GM12891 (cell line): ENCODE data around the gene FBXL13.
"Not testable (repeated sequence)": the region's sequence is repeated elsewhere in the genome, so short reads cannot be mapped to it uniquely, and the experiment has no call there.

Experiments used
- DNase-seq: peaks from one replicate; pipeline ENCODE4 v3.0.0; 2011; ENCODE audit warnings: low spot score; ENCODE audit not compliant: insufficient read length
- FAIRE-seq: peaks from 2 replicates; lab custom pipeline; 2011; peaks lifted over from hg19 to GRCh38; lab: Jason Lieb, UNC
- PAX5 ChIP-seq: IDR thresholded peaks from 2 replicates; pipeline ENCODE4 v1.6.1; 2011; ENCODE audit warnings: low read length, moderate library complexity, mild to moderate bottlenecking; ENCODE audit not compliant: insufficient read depth, severe bottlenecking
- POLR2A ChIP-seq: IDR thresholded peaks from 2 replicates; pipeline ENCODE4 v1.6.1; 2011; ENCODE audit warnings: low read depth, low read length, control low read depth
- POLR2AphosphoS5 ChIP-seq: IDR thresholded peaks from 2 replicates; pipeline ENCODE4 v1.6.1; 2011; ENCODE audit warnings: low read depth, low read length, control low read depth
- POU2F2 ChIP-seq: IDR thresholded peaks from 2 replicates; pipeline ENCODE4 v1.6.1; 2011; ENCODE audit warnings: low read depth, mild to moderate bottlenecking, control low read depth, low read length, moderate library complexity
- SPI1 ChIP-seq: IDR thresholded peaks from 2 replicates; pipeline ENCODE4 v1.6.1; 2011; ENCODE audit warnings: low read depth, low read length, control low read depth
- TAF1 ChIP-seq: IDR thresholded peaks from 2 replicates; pipeline ENCODE4 v1.6.1; 2011; ENCODE audit warnings: low read depth, low read length, control low read depth

The FBXL13 gene

DNA sequence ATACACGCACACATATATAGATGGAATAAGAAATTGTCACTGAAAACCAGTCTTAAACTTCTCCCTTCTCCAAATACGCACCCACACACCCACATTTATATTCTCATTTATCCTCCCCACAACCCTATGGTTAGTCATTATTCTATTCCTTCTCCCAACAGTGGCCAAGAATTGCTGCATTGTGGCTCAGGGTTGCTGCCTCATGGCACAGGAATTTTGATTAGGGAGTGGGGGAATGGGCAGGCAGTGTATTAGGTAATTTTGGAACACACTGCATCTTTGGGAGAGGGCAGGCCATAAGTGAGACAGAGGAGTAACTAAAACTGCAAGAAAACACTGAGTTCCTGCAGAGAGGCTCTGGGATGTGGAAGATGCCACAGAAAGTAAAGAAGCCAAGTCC is 38.6 kb upstream of the FBXL13 start:
- DNase-seq (no peak), FAIRE-seq (no peak)
- no peak for TF ChIP-seq POLR2A
- TF ChIP-seq POU2F2, result no peak
- TF ChIP-seq PAX5, result no peak
- TF ChIP-seq SPI1, result no peak
- TF ChIP-seq TAF1, result no peak
- no peak for TF ChIP-seq POLR2AphosphoS5

DNA sequence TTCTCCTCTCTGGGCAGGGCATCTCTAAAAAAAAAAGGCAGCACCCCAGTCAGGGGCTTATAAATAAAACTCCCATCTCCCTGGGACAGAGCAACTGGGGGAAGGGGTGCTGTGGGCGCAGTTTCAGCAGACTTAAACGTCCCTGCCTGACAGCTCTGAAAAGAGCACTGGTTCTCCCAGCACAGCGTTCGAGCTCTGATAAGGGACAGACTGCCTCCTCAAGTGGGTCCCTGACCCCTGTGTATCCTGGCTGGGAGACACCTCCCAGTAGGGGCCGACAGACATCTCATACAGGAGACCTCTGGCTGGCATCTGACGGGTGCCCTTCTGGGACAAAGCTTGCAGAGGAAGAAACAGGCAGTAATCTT is 32.1 kb upstream of the FBXL13 start:
- not testable (repeated sequence) for DNase-seq, FAIRE-seq

DNA sequence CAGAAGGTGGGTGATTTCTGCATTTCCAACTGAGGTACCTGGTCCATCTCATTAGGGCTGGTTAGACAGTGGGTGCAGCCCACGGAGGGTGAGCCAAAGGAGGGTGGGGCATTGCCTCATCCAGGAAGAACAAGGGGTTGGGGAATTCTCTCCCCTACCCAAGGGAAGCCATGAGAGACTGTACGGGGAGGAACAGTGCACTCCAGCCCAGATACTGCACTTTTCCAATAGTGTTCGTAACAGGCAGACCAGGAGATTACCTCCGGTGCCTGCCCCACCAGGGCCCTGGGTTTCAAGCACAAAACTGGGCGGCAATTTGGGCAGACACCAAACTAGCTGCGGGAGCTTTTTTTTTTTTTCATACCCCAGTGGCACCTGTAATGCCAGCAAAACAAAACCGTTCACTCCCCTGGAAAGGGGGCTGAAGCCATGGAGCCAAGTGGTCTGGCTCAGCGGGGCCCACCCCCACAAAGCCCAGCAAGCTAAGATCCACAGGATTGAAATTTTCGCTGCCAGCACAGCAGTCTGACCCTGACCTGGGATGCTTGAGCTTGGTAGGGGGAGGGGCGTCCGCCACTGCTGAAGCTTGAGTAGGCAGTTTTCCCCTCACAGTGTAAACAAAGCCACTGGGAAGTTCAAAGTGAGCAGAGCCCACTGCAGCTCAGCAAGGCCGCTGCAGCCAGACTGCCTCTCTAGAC is 31.6 kb upstream of the FBXL13 start:
- no peak for FAIRE-seq
- TF ChIP-seq TAF1 (no peak), POU2F2 (no peak), POLR2A (no peak), PAX5 (no peak), POLR2AphosphoS5 (no peak), SPI1 (no peak)
- no peak for DNase-seq

DNA sequence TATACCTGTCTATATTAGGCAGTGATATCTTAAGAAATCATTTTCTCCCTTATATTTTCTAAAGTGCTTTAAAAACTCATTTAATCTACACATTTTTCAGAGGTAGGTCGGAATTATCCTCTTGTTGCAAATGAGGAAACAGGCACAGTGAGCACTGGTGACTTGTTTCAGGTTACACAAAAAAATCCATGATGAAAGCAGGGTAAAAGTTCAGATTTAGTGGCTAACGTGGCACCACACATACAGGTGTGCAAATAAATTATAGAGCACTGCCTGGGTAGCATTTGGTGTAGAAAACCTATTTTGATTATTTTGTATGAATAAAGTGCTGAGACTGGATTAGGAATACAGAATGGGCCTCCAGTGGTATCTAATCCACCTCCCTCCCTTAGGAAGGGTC is 26.9 kb upstream of the FBXL13 start:
- FAIRE-seq (no peak), DNase-seq (no peak)
- TF ChIP-seq SPI1 (no peak), PAX5 (no peak), TAF1 (no peak), POLR2AphosphoS5 (no peak), POLR2A (no peak), POU2F2 (no peak)

DNA sequence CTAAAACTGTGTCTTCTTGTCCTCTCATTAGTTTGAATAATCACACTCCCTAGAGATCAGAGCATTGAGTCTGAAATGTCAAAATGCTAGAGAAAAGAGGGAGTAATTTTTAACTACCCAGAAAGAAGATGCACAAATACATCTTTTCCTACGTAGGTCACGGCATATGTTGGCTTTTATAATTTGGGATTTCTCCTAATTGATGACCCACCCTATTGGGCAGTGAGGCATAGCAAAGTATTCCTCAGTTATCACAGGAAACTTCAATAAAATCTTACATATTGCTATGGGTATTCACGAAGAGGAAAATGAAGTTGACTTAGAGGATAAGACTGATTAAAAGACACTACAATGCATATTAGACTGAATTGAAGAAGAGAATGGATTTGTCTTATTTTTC is 25.8 kb upstream of the FBXL13 start:
- no peak for TF ChIP-seq POLR2A
- TF ChIP-seq PAX5, result no peak
- DNase-seq, result no peak
- FAIRE-seq, result no peak

DNA sequence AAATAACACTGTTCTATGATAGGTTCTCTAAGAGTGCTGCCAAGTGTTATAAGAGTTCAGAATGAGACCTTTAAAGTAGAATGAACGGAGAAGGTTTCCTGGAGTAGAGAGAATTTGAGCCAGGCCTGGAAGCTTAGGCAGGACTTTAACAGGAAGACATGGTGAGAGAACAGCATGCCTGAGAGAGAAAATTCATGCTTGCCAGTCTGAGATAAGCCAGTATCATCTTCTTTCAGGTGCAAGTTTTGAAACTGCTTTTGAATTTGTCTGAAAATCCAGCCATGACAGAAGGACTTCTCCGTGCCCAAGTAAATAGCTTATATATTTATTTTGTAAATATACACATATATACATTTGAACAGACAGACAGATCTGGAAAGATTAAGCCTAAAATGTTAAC is 22.4 kb upstream of the FBXL13 start:
- no peak for FAIRE-seq
- TF ChIP-seq PAX5 (no peak), SPI1 (no peak), POLR2A (no peak), POU2F2 (no peak), POLR2AphosphoS5 (no peak), TAF1 (no peak)
- DNase-seq, result no peak

DNA sequence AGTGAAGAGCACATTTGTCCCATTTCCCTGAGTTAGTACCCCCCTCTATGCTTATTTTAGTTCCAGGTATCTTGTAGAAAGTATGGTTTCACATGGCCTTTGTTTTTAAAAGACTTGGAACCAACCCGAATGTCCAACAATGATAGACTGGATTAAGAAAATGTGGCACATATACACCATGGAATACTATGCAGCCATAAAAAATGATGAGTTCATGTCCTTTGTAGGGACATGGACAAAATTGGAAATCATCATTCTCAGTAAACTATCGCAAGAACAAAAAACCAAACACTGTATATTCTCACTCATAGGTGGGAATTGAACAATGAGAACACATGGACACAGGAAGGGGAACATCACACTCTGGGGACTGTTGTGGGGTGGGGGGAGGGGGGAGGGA is 21.0 kb upstream of the FBXL13 start:
- FAIRE-seq, DNase-seq: not testable (repeated sequence)

DNA sequence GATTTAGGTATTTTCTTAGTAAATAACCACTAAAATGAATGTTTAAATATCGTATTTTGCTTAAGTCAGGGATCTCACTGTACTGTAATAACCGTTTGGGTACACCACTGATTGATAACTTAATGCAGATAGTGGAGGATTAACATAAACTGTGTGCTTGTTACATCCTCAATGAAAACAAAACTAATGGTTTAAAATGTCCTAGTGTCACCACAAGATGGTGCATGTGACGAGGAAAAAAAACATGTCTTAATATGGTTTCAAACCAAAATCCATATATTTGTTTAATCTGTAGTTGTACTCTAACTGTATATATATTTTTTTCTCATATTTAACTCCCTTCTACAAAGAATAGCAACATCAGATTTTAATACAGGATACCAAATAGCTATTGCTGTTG is 19.5 kb upstream of the FBXL13 start:
- FAIRE-seq (no peak), DNase-seq (no peak)
- no peak for TF ChIP-seq POLR2A
- TF ChIP-seq POU2F2, result no peak

DNA sequence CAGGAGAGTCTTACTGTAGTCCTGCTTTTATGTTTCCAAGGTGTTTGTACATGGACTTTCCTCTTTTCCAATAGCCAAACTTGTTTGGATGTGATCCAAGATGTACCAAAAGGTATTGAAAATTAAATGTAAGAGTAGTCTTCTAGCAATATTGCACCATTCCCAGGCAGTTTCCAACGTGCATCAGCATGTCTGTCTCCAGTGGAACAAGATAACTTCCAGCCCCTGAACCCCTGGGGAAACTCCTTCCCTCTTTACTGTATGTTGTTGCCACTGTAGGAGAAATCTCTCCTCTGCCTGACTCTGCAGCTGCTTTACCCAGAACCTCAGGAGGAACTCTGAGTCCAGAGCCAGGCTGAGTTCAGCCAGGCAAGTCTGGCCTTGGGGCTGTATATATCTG is 18.8 kb upstream of the FBXL13 start:
- DNase-seq, result no peak
- no peak for TF ChIP-seq POLR2AphosphoS5
- TF ChIP-seq SPI1, result no peak
- TF ChIP-seq PAX5, result no peak
- no peak for TF ChIP-seq POU2F2
- no peak for TF ChIP-seq POLR2A
- TF ChIP-seq TAF1, result no peak
- FAIRE-seq, result no peak

DNA sequence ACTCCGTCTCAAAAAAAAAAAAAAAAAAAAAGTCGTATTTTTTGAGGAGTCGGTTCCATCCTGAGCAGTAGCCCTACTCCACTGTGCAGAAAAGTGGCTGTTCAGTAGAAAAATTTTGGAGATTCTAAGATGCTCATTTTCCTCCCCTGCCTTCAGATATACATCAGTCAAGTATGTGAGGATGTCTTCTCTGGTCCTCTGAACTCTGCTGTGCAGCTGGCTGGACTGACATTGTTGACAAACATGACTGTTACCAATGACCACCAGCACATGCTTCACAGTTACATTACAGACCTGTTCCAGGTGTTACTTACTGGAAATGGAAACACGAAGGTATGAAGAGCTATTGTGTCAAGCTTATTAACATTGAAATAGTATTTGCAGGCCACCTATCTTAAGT is 17.7 kb upstream of the FBXL13 start:
- not testable (repeated sequence) for DNase-seq
- peak; percentile 52 for FAIRE-seq

DNA sequence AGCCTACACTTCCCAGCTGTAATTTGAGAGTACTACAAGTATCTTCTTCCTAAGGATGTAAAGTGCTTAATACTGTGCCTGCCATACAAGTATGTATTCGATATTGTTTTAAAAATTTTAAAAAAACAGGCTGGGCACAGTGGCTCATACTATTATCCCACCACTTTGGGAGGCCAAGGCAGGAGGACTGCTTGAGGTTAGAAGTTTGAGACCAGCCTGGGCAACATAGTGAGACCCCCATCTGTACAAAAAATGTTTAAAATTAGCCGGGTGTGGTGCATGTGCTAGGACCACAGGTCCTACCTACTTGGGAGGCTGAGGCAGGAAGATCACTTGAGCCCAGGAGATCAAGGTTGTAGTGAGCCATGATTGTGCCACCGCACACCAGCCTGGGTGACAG is 8.6 kb upstream of the FBXL13 start:
- DNase-seq (no peak), FAIRE-seq (no peak)
- no peak for TF ChIP-seq PAX5

DNA sequence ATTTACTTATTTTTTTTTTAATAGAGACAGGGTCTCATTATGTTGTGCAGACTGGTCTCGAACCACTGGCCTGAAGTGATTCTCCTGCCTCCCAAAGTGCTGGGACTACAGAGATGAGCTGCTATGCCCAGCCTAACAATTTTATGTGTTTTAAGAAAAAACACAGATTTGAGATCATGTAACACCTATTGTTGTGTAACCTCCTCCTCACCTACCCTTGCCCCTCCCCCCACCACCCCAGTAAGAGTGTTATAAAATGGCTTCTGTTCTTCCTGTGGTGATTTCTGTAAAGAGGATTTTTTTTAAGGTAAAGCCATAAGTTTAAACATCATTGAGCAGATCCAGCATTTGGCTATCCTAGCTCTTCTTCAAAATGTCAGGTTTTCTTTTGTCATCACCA is 7.9 kb upstream of the FBXL13 start:
- TF ChIP-seq SPI1 (no peak), POLR2AphosphoS5 (no peak), POU2F2 (no peak), TAF1 (no peak), PAX5 (no peak), POLR2A (no peak)
- DNase-seq (no peak), FAIRE-seq (no peak)
